HEK293T (cell line): Measurements from ENCODE around the gene NME3.
A peak's percentile ranks its signal among the peaks of the same experiment; 100 is the strongest.

Experiments
- CTCF ChIA-PET: fragments of 350-600 bp; formaldehyde crosslinking; extraction: SDS; loops from one replicate; lab custom pipeline; 2021; ENCODE audit warnings: antibody characterized with exemption, inconsistent platforms; lab: Yijun Ruan, JAX
- POLR2A ChIA-PET: fragments of 350-600 bp; formaldehyde crosslinking; extraction: SDS; loops from one replicate; lab custom pipeline; 2020; ENCODE audit warnings: antibody characterized with exemption, inconsistent platforms; lab: Yijun Ruan, JAX
- DNase-seq: peaks from one replicate; pipeline ENCODE4 v3.0.0; 2012; ENCODE audit warnings: mixed read lengths; ENCODE audit errors: extremely low spot score
- ARNT ChIP-seq: fragments of 450-650 bp; IDR thresholded peaks from 2 replicates; pipeline ENCODE4 v1.6.1; 2017; ENCODE audit warnings: mild to moderate bottlenecking
- BHLHE40 ChIP-seq: fragments of 450-650 bp; IDR thresholded peaks from 2 replicates; pipeline ENCODE4 v1.6.1; 2016; ENCODE audit warnings: mild to moderate bottlenecking, moderate library complexity, borderline replicate concordance
- CTBP1 ChIP-seq: fragments of 450-650 bp; IDR thresholded peaks from 2 replicates; pipeline ENCODE4 v1.6.1; 2016; ENCODE audit warnings: borderline replicate concordance
- ELF4 ChIP-seq: fragments of 450-650 bp; IDR thresholded peaks from 2 replicates; pipeline ENCODE4 v1.6.1; 2017; ENCODE audit warnings: antibody characterized with exemption
- FOXA1 ChIP-seq: fragments of 450-650 bp; IDR thresholded peaks from 2 replicates; pipeline ENCODE4 v1.6.1; 2016; ENCODE audit warnings: mild to moderate bottlenecking
- FOXK2 ChIP-seq: fragments of 450-650 bp; IDR thresholded peaks from 2 replicates; pipeline ENCODE4 v1.6.1; 2016; ENCODE audit warnings: mild to moderate bottlenecking
- FOXM1 ChIP-seq: fragments of 450-650 bp; IDR thresholded peaks from 2 replicates; pipeline ENCODE4 v1.6.1; 2017; ENCODE audit warnings: mild to moderate bottlenecking, borderline replicate concordance
- HDGF ChIP-seq: fragments of 450-650 bp; IDR thresholded peaks from 2 replicates; pipeline ENCODE4 v1.6.1; 2017; ENCODE audit warnings: antibody characterized with exemption, borderline replicate concordance
- L3MBTL2 ChIP-seq: fragments of 450-650 bp; conservative IDR thresholded peaks from 2 replicates; pipeline ENCODE4 v1.6.1; 2016; ENCODE audit warnings: mild to moderate bottlenecking
- LEF1 ChIP-seq: fragments of 450-650 bp; IDR thresholded peaks from 2 replicates; pipeline ENCODE4 v1.6.1; 2017; ENCODE audit warnings: mild to moderate bottlenecking, borderline replicate concordance
- NFRKB ChIP-seq: fragments of 450-650 bp; IDR thresholded peaks from 2 replicates; pipeline ENCODE4 v1.6.1; 2016; ENCODE audit warnings: mild to moderate bottlenecking, moderate library complexity
- SP1 ChIP-seq: fragments of 450-650 bp; IDR thresholded peaks from 2 replicates; pipeline ENCODE4 v1.6.1; 2017
- SUZ12 ChIP-seq: fragments of 450-650 bp; IDR thresholded peaks from 2 replicates; pipeline ENCODE4 v1.6.1; 2016; ENCODE audit warnings: mild to moderate bottlenecking
- TARDBP ChIP-seq: fragments of 450-650 bp; IDR thresholded peaks from 2 replicates; pipeline ENCODE4 v1.6.1; 2016
- ZNF384 ChIP-seq: fragments of 450-650 bp; IDR thresholded peaks from 2 replicates; pipeline ENCODE4 v1.6.1; 2016
- TF ChIP-seq, protein P1 (sequence below): fragments of 450-650 bp; IDR thresholded peaks from 2 replicates; pipeline ENCODE4 v1.6.1; 2016

The NME3 gene

GRCh38 chr16:1784977-1785845 is 13.9 kb upstream of the NME3 start:
- ChIA-PET CTCF (no interaction called here), POLR2A (no interaction called here)
- no peak for TF ChIP-seq SP1
- no peak for TF ChIP-seq NFRKB
- TF ChIP-seq ZNF384: no peak
- no peak for TF ChIP-seq LEF1
- no peak for TF ChIP-seq FOXK2
- no peak for TF ChIP-seq BHLHE40
- TF ChIP-seq ARNT: no peak
- TF ChIP-seq TARDBP: no peak
- TF ChIP-seq CTBP1: no peak
- no peak for TF ChIP-seq SUZ12
- no peak for TF ChIP-seq ELF4
- TF ChIP-seq, protein P1, sequence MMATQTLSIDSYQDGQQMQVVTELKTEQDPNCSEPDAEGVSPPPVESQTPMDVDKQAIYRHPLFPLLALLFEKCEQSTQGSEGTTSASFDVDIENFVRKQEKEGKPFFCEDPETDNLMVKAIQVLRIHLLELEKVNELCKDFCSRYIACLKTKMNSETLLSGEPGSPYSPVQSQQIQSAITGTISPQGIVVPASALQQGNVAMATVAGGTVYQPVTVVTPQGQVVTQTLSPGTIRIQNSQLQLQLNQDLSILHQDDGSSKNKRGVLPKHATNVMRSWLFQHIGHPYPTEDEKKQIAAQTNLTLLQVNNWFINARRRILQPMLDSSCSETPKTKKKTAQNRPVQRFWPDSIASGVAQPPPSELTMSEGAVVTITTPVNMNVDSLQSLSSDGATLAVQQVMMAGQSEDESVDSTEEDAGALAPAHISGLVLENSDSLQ: no peak
- no peak for TF ChIP-seq HDGF
- no peak for DNase-seq

DNA sequence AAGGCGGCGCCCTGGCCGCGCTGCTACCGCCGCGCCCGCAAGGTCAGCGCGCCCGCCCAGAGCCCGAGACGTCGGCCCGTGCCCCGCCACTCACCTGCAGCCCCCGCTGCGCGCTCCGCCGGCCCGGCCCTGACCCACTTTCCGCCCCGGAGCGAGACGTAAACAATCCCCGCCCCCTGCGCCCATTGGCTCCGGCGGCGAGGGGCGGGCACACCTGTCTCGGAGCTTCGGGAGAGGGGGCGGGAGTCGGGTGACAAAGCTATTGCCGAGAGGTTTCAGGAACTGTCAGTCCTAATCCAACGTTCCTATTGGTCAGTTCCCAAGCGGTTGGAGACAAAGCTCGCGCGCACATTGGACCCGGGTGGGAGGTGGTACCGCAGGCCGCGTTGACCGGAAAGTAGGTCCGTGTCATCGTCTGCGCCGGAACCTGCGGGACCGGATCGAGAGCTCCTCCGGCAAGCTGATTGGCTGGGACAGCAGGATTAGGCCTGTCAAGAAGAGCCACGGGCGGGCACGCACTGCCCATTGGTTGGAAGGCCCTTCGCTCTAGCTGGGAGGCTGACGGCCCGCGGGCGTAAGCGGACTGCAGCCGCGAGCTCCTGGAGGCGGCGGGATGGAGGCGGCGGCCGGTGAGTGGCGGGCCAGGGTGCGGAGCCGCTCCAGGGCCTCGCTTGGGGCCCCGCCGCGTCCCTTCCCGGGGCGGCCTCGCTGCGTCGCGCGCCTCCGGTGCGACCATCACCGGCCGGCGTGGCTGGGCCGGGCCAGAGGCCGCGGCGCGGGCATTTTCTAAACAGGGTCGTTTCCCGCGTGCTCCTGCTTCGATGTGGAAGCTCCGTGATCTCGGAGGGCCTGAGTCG is 11.3 kb upstream of the NME3 start, which contains the start of the genes NUBP2 and SPSB3:
NUBP2 (plus strand) TSS at position 553 of the 857 bp plus-strand sequence; CDS start at position 614, 61 bp downstream.
SPSB3 (minus strand) TSS at position 164 of the 857 bp plus-strand sequence. CDS start 1,088 bp downstream, outside the sequence.
- ChIA-PET POLR2A (interaction anchor here (0.6 to 3.3 kb wide), 26 partner anchors 10 to 362 kb away, joined by 3 to 71 read pairs (median 5); partner anchors contain the start of genes CRAMP1, EME2, FAHD1 and HAGH), CTCF (interaction anchor here (0.5 to 1.0 kb wide), 4 partner anchors 8 to 77 kb away, joined by 3 to 5 read pairs (median 4); partner anchors contain the start of genes EME2, MAPK8IP3 and MRPS34)
- peak; percentile 94 for DNase-seq
- no peak for TF ChIP-seq FOXM1
- TF ChIP-seq, protein P1: peak; percentile 100
- TF ChIP-seq ARNT: 0 out of 2 replicates have a peak, but pooled peaks have one; percentile 28
- peak; percentile 80 for TF ChIP-seq LEF1
- TF ChIP-seq CTBP1: no peak

DNA sequence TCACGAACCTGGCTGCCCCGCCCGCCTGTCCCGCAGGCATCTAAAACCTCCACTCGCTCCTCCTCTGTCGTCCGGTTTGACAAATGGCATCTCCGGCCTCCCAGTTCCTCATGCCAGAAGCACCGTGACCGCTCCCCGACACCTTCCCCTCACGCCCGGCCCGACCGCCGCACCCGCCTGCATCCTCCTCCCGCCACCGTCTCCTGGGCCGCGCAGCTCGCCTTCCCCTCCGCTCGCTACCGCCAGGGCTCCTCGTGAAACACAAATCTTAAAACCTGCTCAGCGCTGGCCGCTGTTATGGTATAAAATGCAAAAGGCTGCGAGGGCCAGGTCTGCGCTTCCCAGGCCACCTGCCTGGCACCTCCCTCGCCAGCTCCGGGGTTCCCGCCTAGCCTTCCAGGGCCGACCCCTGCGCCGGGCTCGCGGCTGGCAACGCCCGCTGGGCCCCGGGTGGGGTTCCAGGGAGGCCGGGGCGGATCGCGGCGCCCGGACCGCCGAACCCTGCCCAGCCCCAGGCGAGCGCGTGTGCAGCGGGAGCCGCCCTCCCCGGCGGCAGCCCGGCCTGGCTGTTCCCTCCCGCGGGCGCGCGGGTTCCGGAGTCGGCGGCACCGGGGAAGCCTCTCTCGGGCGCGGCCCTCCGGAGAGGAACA is 10.5 kb upstream of the NME3 start:
- ChIA-PET POLR2A (interaction anchor here (0.8 to 3.3 kb wide), 13 partner anchors 9 to 183 kb away, joined by 3 to 71 read pairs (median 7); partner anchors contain the start of genes CRAMP1, EME2, FAHD1 and HAGH), CTCF (interaction anchor here (1.0 kb wide), 1 partner anchor 76 kb away, joined by 3 read pairs; the partner anchor contains the start of gene MAPK8IP3)
- no peak for DNase-seq
- TF ChIP-seq LEF1: 0 out of 2 replicates have a peak, but pooled peaks have one; percentile 50
- TF ChIP-seq L3MBTL2: peak; percentile 72; the same call in 1 of the 2 replicates
- TF ChIP-seq FOXM1: no peak
- no peak for TF ChIP-seq ZNF384
- TF ChIP-seq FOXA1: no peak
- TF ChIP-seq FOXK2: no peak

DNA sequence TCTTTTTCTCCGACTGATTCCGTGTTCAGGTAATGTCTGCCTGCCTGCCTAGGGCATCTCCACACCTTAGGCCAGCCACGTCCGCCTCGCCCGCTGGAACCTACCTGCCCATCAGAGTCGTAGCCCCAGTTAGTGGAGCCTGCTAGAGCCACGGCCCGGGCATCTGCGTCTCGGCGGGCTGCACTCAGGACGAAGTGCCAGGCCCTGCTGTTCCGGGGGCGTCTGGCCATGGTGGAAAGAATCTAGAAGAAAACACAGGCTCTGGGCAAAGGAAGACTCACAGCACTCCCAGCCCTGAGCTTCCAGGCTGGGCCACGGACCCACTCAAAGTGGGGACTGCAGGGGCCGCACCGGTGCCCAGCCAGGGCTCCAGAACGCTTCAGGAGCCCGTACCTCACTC is 9.9 kb upstream of the NME3 start:
- CTCF ChIA-PET: no interaction called here
- POLR2A ChIA-PET: interaction anchor here (2.3 to 3.3 kb wide), 2 partner anchors 9 to 75 kb away, joined by 11 to 71 read pairs; partner anchors contain the start of genes EME2, MAPK8IP3, MRPS34 and NME3
- DNase-seq: no peak
- TF ChIP-seq L3MBTL2 (no peak), BHLHE40 (no peak), SP1 (no peak), FOXM1 (no peak), ZNF384 (no peak), NFRKB (no peak)
- TF ChIP-seq, protein P1: no peak

GRCh38 chr16:1780677-1781072 is 9.3 kb upstream of the NME3 start:
- ChIA-PET CTCF (no interaction called here), POLR2A (interaction anchor here (1.5 to 3.3 kb wide), 3 partner anchors 8 to 75 kb away, joined by 3 to 71 read pairs (median 11); partner anchors contain the start of genes EME2, MAPK8IP3, MRPS34 and NME3)
- TF ChIP-seq ARNT (no peak), FOXM1 (no peak), TARDBP (no peak), LEF1 (no peak), HDGF (no peak), FOXA1 (no peak), ELF4 (no peak), CTBP1 (no peak), ZNF384 (no peak)
- TF ChIP-seq, protein P1: no peak
- DNase-seq: no peak
